ENCODE data around the gene CDH20. TPM values are rescaled to one million over a fixed set of nuclear protein-coding genes. Genes with fewer than 3 reads are reported as not detected.
"Not testable (repeated sequence)": the region's sequence is repeated elsewhere in the genome, so short reads cannot be mapped to it uniquely, and the experiment has no call there.

Gene CDH20
- total RNA-seq, 2 donors from 2014 or later: not detected

DNA sequence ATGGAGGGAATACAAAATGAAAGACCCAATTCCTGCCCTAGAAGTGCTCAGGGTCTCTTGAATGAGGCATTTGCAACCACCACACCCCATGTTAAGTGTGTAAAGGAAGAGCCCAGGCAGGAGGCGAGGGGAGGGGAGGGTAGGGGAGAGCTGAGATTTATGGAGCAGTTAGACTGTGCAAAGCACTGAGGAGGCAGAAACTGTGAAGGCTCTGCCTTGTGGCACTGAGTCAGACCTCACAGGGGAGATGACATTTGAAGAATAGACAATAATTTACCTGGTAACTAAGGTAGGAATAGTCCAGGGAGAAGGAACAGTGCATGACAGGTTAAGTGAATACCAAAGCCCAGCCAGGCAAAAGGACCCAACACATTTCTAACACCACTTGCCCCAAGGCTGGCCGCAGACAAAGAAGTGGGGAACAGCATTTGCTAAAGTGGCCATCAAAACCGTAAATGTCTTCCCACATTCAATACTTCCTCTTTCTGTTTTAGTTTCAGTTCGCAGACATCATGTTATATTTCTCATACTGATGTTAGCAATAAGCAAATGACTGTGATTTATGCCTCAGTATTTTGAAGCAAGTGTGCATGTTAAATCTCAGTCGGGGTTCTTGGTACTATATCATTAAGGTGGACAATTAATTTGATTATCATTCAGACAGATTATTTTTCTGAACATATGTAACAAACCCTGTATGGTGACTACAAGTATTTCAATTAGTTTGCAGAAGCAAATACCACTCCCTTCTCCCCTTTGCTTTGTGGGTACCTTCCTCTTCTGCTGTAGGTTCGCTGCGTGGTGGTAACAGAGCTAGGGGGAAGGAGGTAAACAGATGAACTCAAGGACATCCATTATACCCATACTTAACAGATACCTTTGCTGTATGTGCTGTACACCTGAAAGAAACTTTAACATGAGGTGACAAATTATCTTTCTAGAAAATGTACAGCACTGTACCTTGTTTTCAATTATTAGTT lies 27.5 kb downstream of the CDH20 start:
- Histone ChIP-seq H3K9ac (ENCODE audit: low read depth in 2 of 2, low read length in 2 of 2) (no peak overlapping the region), H3K27ac (no peak overlapping the region), H3K4me1 (no peaks in the 10 kb centered on the region), H3K27me3 (no peaks in the 10 kb centered on the region), H3K36me3 (no peaks in the 10 kb centered on the region), H3K4me3 (no peak overlapping the region), H3K9me3 (no peaks in the 10 kb centered on the region)
- DNase-seq: no peak
- intact Hi-C loops (cut with DNase I): no loop called here
- TF ChIP-seq CTCF (IDR thresholded peaks at IDR 0.05): no peak

- Histone ChIP-seq H3K36me3 (no peaks in the 10 kb centered on the region), H3K27me3 (no peaks in the 10 kb centered on the region), H3K4me1 (no peaks in the 10 kb centered on the region), H3K27ac (no peak overlapping the region), H3K9me3 (no peaks in the 10 kb centered on the region), H3K9ac (ENCODE audit: low read depth in 2 of 2, low read length in 2 of 2) (no peak overlapping the region), H3K4me3 (no peak overlapping the region)
- no peak for TF ChIP-seq CTCF (IDR thresholded peaks at IDR 0.05)
- no peak for DNase-seq
- intact Hi-C loops (cut with DNase I): no loop called here
Measured at GRCh38 chr18:61362511-61362910, 29.3 kb downstream of the CDH20 start.

GRCh38 chr18:61364953-61365352 lies 31.7 kb downstream of the CDH20 start:
- no peak for TF ChIP-seq CTCF (IDR thresholded peaks at IDR 0.05)
- no peaks in the 10 kb centered on the region for H3K27me3 ChIP-seq
- no peak for DNase-seq
- H3K9ac ChIP-seq (ENCODE audit: low read depth in 2 of 2, low read length in 2 of 2): no peak overlapping the region
- no peak overlapping the region for H3K4me3 ChIP-seq
- H3K27ac ChIP-seq: no peak overlapping the region
- no peaks in the 10 kb centered on the region for H3K9me3 ChIP-seq
- intact Hi-C loops (cut with DNase I): no loop called here
- no peaks in the 10 kb centered on the region for H3K4me1 ChIP-seq
- H3K36me3 ChIP-seq: no peaks in the 10 kb centered on the region

DNA sequence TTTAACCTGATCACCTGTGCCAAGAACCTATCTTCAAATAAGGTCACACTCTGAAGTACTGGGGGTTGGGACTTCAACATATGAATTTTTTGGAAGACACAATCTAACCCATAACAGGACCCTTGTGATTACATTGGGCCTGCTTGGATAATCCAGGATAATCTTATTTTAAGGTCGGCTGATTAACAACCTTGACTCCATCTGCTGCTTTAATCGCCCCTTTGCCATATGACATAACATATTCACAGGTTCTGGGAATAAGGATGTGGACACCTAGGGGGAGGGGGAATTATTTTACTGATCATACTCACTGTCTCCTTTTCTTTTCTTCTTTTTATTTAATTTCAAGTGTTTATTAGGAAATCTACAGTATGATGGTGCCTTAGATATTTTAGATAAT lies 34.8 kb downstream of the CDH20 start:
- Histone ChIP-seq H3K4me1 (no peaks in the 10 kb centered on the region), H3K27ac (no peak overlapping the region), H3K4me3 (no peak overlapping the region), H3K9ac (ENCODE audit: low read depth in 2 of 2, low read length in 2 of 2) (no peak overlapping the region), H3K36me3 (no peaks in the 10 kb centered on the region), H3K9me3 (no peaks in the 10 kb centered on the region), H3K27me3 (no peaks in the 10 kb centered on the region)
- intact Hi-C loops (cut with DNase I): no loop called here
- DNase-seq: no peak
- no peak for TF ChIP-seq CTCF (IDR thresholded peaks at IDR 0.05)

- intact Hi-C loops (cut with DNase I); H3K36me3 ChIP-seq; H3K9me3 ChIP-seq; H3K4me1 ChIP-seq; DNase-seq; H3K27me3 ChIP-seq; H3K4me3 ChIP-seq; H3K27ac ChIP-seq; H3K9ac ChIP-seq (ENCODE audit: low read depth in 2 of 2, low read length in 2 of 2): not testable (repeated sequence)
Measured at GRCh38 chr18:61369671-61370070, 36.4 kb downstream of the CDH20 start.

DNA sequence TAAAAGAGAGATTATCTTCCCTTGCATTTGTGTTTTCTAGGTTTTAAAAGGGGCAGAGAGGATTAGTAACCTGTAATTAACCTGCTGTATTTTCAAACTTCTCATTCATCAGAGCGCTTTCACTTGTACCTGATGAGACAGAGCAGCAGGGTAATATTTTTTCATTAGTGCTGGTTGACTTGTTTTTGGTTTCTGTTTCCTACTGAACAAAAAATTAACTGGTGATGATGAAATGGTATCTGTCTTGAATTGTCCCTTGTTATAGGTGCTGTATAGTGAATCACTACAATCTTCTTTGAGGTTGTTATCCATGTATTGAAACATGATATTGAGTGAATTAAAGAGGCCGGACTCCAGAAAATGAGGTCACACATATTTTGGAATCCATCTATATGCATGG lies 37.9 kb downstream of the CDH20 start:
- H3K9me3 ChIP-seq: no peaks in the 10 kb centered on the region
- no peak for DNase-seq
- H3K4me1 ChIP-seq: no peaks in the 10 kb centered on the region
- no peaks in the 10 kb centered on the region for H3K27me3 ChIP-seq
- intact Hi-C loops (cut with DNase I): no loop called here
- no peak overlapping the region for H3K9ac ChIP-seq (ENCODE audit: low read depth in 2 of 2, low read length in 2 of 2)
- no peak overlapping the region for H3K4me3 ChIP-seq
- no peak overlapping the region for H3K27ac ChIP-seq
- TF ChIP-seq CTCF (IDR thresholded peaks at IDR 0.05): no peak
- no peaks in the 10 kb centered on the region for H3K36me3 ChIP-seq

Measured in colonic mucosa (tissue), 4 donors.